Kasumi-1 (cell line): ENCODE measurements around the gene SLC13A4.
"Not testable (repeated sequence)": the region's sequence is repeated elsewhere in the genome, so short reads cannot be mapped to it uniquely, and the experiment has no call there.

Experiments
- DNase-seq, 2 experiments: peaks; one replicate each; lab custom pipeline; 2025; lab: John Stamatoyannopoulos, UW

SLC13A4 gene

GRCh38 chr7:135748770-135749169 is 20.8 kb upstream of the SLC13A4 start, which contains the start of gene FAM180A:
TSS of gene FAM180A (minus strand) at chr7:135748813. CDS start at chr7:135748580, 233 bp downstream.
- DNase-seq: no peak

- DNase-seq: no peak
Observed at GRCh38 chr7:135747366-135747765, 19.4 kb upstream of the SLC13A4 start.

GRCh38 chr7:135745703-135746312 is 17.8 kb upstream of the SLC13A4 start:
- no peak for DNase-seq

DNA sequence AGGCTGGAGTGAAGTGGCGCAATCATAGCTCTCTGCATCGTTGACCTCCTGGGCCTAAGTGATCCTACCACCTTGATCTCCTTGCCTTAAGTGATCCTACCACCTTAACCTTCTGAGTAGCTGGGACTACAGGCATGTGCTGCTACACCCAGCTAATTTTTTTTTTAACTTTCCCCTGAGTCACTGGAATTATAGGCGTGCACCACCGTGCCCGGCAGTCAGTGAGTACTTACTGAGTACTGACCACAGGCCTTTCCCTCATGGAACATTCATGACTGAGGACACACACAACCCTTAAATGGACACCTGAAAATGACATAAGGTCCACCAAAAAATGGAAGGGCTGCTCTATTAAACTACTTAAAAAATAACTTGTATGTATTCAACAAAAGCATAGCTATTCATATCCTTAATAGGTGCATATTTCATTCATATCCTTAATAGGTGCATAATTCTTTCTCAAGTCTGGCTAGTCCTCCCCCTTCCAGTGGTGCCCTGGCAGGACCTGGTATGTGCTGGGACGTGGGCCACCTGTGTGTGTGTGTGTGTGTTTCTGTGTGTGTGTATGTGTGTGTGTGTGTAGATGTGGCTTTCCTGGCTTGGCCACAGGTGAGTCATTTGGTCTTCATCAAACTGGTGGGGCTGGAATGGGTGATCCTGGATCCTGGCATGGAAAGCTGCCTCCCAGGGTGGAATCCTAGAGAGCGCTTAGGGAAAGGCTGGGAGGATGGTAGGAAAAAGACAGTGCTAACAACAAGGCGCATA is 17.1 kb upstream of the SLC13A4 start:
- DNase-seq: no peak

DNA sequence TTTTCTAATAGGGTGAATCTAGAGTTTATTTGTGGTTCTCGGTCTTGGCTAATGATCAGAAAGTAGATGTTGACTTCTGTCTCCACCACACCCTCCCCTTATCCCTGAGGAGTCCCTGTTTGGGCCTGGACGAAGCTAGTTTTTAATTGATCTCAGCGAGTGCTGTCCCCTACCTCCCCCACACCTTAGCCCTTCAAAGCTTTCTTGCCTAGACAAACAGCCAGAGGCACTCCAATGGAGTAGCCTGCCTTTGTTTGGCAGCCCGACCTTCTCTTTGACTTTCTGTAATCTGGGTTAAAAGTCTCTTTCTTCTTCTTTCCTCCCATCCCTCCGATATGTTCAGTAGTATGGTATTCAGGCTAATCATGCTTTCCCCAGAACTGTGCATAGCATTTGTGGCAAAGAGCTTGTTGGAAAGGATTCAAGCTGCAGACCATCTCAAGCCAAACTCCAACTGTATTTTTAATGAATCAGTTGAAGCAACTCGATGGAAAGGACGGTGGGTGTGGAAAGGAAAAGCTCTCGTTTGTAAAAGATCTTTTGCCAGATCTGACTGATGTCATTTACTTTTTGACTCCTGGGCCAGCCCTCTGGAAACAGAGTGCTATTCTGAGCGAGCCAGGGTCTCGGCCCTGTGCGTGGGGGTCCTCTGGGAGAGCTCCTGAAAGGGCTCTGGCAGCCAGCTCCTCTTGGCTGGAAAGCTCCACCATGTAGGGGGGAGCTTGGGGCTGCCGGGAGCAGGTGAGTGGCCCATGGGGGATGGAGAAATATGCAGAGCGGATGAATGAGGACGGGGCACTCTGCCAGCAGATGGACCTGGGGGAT is 16.1 kb upstream of the SLC13A4 start:
- DNase-seq: no peak

- no peak for DNase-seq
Observed at GRCh38 chr7:135742371-135742770, 14.4 kb upstream of the SLC13A4 start.

DNA sequence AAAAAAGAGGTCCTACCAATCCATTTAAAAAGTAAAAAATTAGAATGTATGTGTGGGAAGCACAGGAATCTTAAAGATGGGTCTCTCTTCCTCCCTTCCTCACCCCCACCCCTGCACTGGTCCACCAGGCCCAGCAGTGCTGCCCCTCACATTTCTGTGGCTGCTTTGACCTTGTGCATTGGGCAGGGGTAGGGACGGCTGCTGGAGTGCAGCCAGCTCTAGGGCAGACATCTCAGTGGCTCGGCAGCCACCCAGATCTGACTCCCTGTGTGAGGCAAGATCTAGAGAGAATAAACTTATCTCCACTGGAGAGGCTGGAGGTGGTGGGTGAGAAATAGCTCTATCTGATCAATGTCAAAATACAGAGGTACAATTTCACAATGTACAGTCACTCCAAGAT is 13.9 kb upstream of the SLC13A4 start:
- no peak for DNase-seq

GRCh38 chr7:135740889-135741288 is 12.9 kb upstream of the SLC13A4 start:
- no peak for DNase-seq

GRCh38 chr7:135737306-135737647 is 9.3 kb upstream of the SLC13A4 start:
- DNase-seq: not testable (repeated sequence)

DNA sequence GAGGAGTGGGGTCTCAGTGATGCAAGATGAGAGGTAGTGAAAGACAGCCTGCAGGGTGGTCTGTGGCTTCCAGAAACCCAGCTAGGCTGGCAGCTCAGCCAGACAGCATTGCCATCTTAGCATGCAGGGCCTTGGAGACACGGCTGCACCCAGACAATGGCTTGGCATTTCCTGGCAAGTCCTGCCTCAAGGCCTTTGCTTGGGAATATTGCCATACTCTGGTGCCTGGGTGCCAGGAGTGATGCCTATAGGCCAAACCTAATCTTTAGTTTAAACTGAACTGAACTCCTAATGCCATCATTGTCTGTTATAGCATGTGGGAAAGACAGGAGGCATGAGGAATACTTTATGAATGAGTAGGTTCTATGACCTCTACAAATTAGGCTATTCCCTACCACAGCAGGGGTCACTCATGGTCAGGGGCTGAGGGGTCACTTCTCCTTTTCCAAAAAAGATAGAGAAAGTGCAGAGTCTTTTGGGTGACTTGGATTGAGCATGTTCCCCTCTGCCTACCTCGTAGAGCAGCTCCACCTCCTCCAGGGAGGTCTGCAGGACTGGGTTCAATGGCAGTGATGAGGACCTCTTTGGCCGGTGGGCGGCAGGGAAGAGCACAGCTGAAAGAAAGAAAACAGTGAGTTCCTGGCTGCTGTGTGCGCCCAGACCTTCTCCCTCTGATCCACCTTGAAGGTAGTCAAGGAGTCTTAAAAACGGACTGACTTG is 8.8 kb upstream of the SLC13A4 start:
- no peak for DNase-seq

DNA sequence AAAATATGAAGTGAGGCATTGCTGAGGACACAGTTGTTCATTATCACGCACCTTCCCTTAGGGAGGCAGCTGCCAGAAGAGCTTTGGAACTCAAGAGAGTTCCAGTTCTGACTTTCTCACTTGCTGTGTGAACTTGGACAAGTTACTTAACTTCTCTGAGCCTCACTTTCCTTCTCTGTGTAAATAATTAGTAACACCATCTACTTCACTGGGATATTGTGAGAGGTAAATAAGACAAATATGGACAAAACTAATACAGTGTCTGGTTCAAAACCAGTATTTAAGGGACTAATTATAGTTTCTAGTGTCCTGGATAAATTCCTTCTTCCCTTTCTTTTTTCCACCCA is 6.3 kb upstream of the SLC13A4 start:
- DNase-seq: no peak

DNA sequence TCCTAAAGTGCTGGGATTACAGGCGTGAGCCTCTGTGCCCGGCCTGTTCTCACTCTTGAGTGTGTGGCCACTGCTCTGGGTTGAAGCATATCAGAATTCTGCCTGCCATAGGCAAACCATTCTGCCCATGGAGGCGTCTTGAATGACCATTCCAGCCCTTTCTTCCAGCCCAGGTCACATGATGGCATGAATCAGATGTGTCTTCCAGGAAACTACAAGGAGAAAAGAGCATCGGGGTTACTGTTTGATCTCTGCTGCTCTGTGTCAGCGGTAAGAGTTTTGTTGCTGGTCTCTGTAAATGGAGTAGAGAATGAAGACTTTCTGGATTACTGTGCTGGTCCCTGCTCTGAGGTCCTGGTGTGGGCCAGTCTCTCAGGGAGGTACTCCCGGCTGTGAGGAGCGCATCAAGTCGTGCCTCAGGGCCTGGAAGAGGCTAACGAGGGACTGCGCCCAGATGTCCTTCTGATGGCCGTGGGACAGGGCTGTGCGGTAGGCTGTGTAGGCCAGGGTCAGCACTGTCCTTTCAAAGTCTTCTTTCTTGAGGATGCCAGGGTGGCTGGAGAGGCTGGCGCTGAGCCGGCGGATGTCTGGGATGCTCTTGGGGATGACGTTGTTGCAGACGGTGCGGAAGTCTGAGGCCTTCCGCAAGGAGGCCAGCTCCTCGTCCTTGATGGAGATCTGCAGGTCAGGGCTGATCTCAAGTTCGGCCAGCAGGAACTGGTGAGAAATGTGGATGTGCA is 5.8 kb upstream of the SLC13A4 start:
- DNase-seq: no peak

GRCh38 chr7:135731131-135731530 is 3.1 kb upstream of the SLC13A4 start:
- no peak for DNase-seq

DNA sequence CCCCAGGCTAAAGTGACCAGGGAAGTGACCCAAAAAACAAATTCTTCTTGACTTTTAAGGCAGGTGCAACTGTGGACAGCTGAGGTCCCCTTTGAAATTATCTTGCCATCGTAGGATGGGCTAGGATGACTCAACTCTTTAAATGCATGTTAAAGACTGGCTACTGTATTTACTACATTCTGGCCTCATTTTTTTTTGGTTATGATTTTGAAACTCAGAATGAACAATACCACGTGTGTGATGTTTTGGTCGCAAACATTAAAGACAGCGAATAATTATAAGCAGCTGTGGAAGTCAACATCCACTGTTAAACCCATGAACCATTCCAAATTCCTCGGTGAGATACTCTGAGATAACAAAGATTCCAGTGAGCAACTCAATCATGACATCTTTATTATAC is 1.2 kb upstream of the SLC13A4 start:
- DNase-seq: no peak

DNA sequence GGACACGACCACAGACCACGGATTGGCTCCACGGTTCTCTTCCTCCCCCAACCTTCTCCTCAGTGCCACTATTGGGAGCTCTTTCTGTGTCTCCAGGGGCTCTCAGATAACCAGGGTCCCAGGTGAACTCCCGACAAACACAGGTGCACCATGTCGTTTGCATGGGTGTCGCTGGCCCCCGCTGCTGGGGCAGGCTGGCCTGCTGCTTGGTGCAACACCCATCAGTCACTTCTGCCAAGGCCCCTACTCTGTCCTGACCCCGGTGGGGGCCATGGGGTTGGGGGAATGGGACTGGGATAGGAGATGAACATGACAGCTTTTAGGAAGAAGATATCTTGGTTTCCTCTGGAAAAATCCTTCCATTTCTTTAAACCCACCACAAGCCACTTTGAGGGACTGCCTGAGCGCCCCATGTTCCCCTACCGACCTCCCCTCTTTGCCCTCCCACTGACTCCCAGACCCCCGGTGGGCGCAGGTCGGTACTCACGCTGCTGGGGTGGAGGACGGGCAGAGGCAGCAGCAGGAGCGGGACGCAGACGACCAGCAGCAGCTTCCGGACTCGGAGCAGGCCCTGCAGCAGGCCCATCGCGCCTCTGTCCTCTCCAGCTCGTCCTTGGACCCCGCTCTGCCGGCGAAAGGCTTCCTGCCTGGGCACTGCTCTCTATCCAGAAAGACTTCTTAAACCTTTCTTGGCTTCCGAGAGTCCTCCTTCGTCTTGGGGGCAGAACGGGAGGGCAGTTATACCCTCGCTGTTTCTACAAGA is 894 bp downstream of the SLC13A4 start:
- no peak for DNase-seq

DNA sequence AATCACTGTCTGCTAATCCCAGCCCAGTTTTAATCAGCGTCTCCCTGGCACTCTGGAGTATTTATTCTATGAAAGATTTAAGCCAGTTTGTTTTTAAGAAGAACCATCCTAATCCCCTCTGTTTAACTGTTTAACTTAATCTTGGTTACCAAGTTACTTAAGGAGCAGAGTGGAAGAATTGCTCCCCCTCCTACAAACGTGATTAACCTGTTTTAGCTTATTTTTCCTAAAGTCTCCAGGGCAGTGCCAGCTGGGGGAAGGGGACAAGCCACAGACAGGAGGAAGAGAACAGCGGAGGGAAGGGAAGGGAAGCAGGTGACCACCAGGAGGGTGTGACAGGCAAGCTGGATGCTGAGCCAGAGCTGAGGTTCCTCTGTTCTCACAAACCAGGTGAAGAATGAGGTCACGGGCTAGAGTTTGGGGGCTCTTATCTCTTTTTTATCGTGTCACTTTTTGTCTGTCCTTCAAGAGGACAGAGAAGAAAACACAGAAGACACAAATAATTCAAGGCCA is 1.7 kb downstream of the SLC13A4 start:
- DNase-seq: no peak

DNA sequence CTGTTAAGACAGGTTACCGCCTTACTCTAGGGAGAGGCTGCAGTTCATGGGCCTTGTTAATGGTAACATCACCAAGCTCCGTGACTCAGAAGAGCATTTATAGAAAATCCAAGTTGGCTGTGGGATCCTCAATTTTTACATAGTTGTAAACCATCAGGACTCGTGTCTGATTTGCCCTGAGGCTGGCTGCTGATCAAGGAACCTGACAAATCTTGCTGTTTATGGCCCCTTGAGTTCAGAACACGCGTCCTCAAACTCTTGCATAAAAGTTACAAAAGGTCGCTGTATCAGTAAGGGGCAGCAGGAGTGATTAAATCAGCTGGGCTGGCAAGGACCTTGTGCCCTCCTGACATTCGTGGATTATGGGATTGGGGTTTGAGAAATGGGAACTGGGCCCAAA is 4.6 kb downstream of the SLC13A4 start:
- DNase-seq: no peak

- DNase-seq: no peak
Observed at GRCh38 chr7:135721198-135721820, 6.7 kb downstream of the SLC13A4 start.

DNA sequence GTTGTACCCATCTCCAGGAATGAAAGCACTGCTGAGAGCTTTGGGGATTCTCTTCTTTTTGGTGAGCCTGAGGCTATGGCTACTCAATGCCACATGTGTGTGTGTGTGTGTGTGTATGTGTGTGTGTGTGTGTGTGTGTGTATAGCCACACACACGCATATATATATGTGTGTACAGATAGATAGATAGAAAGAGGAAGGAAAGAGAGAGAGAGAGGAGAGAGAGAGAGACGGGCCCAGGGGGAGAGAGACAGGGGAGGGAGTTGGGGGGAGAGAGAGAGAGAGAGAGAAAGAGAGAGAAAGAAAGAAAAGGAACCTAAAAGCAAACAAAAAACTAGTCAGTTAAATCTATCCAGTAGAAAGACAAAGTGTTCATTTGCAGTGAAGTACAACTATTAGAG is 8.3 kb downstream of the SLC13A4 start:
- no peak for DNase-seq

DNA sequence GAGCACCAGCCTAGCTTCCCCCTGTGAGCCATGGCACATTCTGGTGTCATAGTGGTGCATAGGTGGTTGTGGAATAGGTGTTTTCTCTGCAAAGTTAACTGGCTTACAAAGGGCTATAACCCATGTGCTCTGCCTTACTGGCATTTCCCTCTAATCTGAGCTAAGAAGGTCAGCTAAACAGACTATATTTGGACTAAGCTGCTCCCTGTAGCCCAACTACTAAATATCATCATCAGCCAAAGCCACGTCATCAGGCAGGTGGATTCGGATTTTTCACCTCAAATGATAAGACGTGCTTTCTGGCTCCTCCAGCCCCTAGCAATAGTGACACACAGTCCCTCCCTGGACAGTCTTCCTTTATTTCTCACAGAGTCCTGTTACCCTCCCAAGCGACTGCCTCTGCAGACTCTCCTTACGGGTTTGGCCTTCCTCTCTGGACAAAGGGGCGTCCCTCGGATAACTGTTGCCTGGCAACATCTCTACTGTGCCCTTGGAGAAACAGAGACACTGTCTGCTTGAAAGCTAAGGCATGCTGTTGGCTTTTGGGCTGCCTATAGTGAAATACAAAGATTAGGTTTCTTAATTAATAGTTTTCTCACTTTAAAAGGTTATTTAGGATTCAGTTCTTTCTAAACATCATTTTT is 9.1 kb downstream of the SLC13A4 start:
- DNase-seq: no peak
